Gastroesophageal sphincter (tissue), 4 donors: Measurements from ENCODE around the gene PTPN2. TPM values are rescaled to one million over a fixed set of nuclear protein-coding genes. Genes with fewer than 3 reads are reported as not detected.
"Not testable (repeated sequence)": the region's sequence is repeated elsewhere in the genome, so short reads cannot be mapped to it uniquely, and the experiment has no call there.

Experiments used
- ATAC-seq: fragments of 150-250 bp; one replicate; pipeline ENCODE4 v1.9.1; 2016; ENCODE audit warnings: mild to moderate bottlenecking, moderate library complexity
- H3K27ac ChIP-seq, 4 donors: fragments of 200-600 bp; sonication (generic) in 3 of 4; 1 replicate in 3 of 4; 2 replicates in 1 of 4; pipeline ENCODE4 v1.5.1; 2016 to 2019
- H3K27me3 ChIP-seq: fragments of 200-600 bp; sonication (generic); one replicate; pipeline ENCODE4 v1.5.1; 2019
- H3K36me3 ChIP-seq, 2 donors: fragments of 200-600 bp; sonication (generic); one replicate each; pipeline ENCODE4 v1.5.1; 2019; ENCODE audit warnings: control low read depth in 1 of 2
- H3K4me1 ChIP-seq, 3 donors: fragments of 200-600 bp; sonication (generic); 1 replicate in 2 of 3; 2 replicates in 1 of 3; pipeline ENCODE4 v1.5.1; 2016 to 2019; ENCODE audit warnings: control low read depth in 2 of 3
- H3K4me3 ChIP-seq, 2 donors: fragments of 200-600 bp; sonication (generic); one replicate each; pipeline ENCODE4 v1.5.1; 2019; ENCODE audit warnings: mild to moderate bottlenecking in 1 of 2, moderate library complexity in 1 of 2
- H3K9me3 ChIP-seq, 3 donors: fragments of 200-600 bp; sonication (generic); one replicate each; pipeline ENCODE4 v1.5.1; 2017 to 2019; ENCODE audit warnings: control low read depth in 2 of 3
- CTCF ChIP-seq, 4 experiments: fragments of 200-600 bp in 2 of 4; fragments of 450-650 bp in 2 of 4; sonication (generic) in 1 of 4; IDR thresholded peaks; one replicate each; pipeline ENCODE4 v1.5.1; 2017 to 2019; ENCODE audit warnings: antibody characterized with exemption in 4 of 4, mild to moderate bottlenecking in 2 of 4, moderate library complexity in 2 of 4
- EP300 ChIP-seq: sonication (generic); formaldehyde crosslinking; IDR thresholded peaks from one replicate; pipeline ENCODE4 v1.6.1; 2017; ENCODE audit warnings: antibody characterized with exemption, mild to moderate bottlenecking
- POLR2A ChIP-seq, 2 donors: fragments of 450-650 bp; IDR thresholded peaks; one replicate each; pipeline ENCODE4 v1.6.1; 2017; ENCODE audit warnings: antibody characterized with exemption in 2 of 2, mild to moderate bottlenecking in 2 of 2, moderate library complexity in 1 of 2
- POLR2AphosphoS5 ChIP-seq: sonication (generic); formaldehyde crosslinking; IDR thresholded peaks from one replicate; pipeline ENCODE4 v1.6.1; 2017; ENCODE audit warnings: antibody characterized with exemption
- WGBS, 2 donors: methylation state at CpG; one replicate each; pipeline ENCODE4 v1.1.5; 2018; ENCODE audit warnings: low coverage in 1 of 2; 5-methylcytosine and 5-hydroxymethylcytosine counted together
- total RNA-seq, 4 donors: library from RNA; depleted of rRNA; stranded (reverse); fragments of >200 nt; gene quantifications; one replicate each; pipeline ENCODE4 v1.1.0, GENCODE V29; 2016

The PTPN2 gene
- total RNA-seq, 4 donors from 2014 or later, result 13.0 to 30.6 (median 19.6) TPM

- WGBS, 2 donors, result 66 to 77% methylated on average over 5 to 8 of the region's 8 CpGs
- H3K4me3 ChIP-seq, result no peak overlapping the region
- H3K36me3 ChIP-seq, result no peaks in the 10 kb centered on the region
Observed at GRCh38 chr18:12879840-12880540, 4.0 kb downstream of the PTPN2 start.

GRCh38 chr18:12874992-12875391 lies 9.0 kb downstream of the PTPN2 start:
- H3K4me1 ChIP-seq, result peaks cover 0 to 14% (median 0%) of the 10 kb centered on the region in 3 donors
- 100% methylated on average over 1 of the region's 2 CpGs; no CpG with 5 or more reads in 1 of the 2 donors for WGBS, 2 donors
- not testable (repeated sequence) for H3K27ac ChIP-seq

More at GRCh38 chr18:12879840-12880540, 4.0 kb downstream of the PTPN2 start:
- Histone ChIP-seq H3K9me3 (no peaks in the 10 kb centered on the region), H3K27me3 (no peaks in the 10 kb centered on the region), H3K4me1 (peaks cover 0 to 39% (median 0%) of the 10 kb centered on the region in 3 donors), H3K27ac (peak overlapping the region in 1 of 4 donors; percentile 17)
- no peak for ATAC-seq
- TF ChIP-seq CTCF (IDR thresholded peaks at IDR 0.05) (no peak), POLR2AphosphoS5 (no peak), EP300 (no peak), POLR2A (IDR thresholded peaks at IDR 0.05) (no peak)

GRCh38 chr18:12873961-12874567 lies 10.0 kb downstream of the PTPN2 start:
- not testable (repeated sequence) for H3K4me3 ChIP-seq, H3K27me3 ChIP-seq, ATAC-seq, H3K27ac ChIP-seq, H3K4me1 ChIP-seq, H3K36me3 ChIP-seq, H3K9me3 ChIP-seq
- WGBS, 2 donors, result no CpG with 5 or more reads among the region's 48 CpGs

More at GRCh38 chr18:12874992-12875391, 9.0 kb downstream of the PTPN2 start:
- H3K4me3 ChIP-seq, H3K36me3 ChIP-seq, H3K9me3 ChIP-seq, ATAC-seq, H3K27me3 ChIP-seq: not testable (repeated sequence)

- Histone ChIP-seq H3K9me3 (no peaks in the 10 kb centered on the region), H3K4me1 (no peaks in the 10 kb centered on the region), H3K4me3 (no peak overlapping the region), H3K27me3 (no peaks in the 10 kb centered on the region), H3K27ac (no peak overlapping the region), H3K36me3 (no peaks in the 10 kb centered on the region)
- ATAC-seq, result no peak
- WGBS, 2 donors, result 89 to 96% methylated on average over 4 to 5 of the region's 5 CpGs
- TF ChIP-seq CTCF (IDR thresholded peaks at IDR 0.05), result no peak
- TF ChIP-seq POLR2A (IDR thresholded peaks at IDR 0.05), result no peak
- TF ChIP-seq POLR2AphosphoS5, result no peak
- no peak for TF ChIP-seq EP300
Observed at GRCh38 chr18:12872408-12872807, 11.6 kb downstream of the PTPN2 start.

GRCh38 chr18:12868576-12868975 lies 15.5 kb downstream of the PTPN2 start:
- Histone ChIP-seq H3K4me1 (peaks cover 0 to 8% (median 0%) of the 10 kb centered on the region in 3 donors), H3K27me3 (no peaks in the 10 kb centered on the region), H3K9me3 (no peaks in the 10 kb centered on the region), H3K27ac (no peak overlapping the region), H3K36me3 (no peaks in the 10 kb centered on the region), H3K4me3 (no peak overlapping the region)
- ATAC-seq, result no peak
- 89 to 100% methylated on average over 5 to 8 of the region's 12 CpGs for WGBS, 2 donors
- TF ChIP-seq POLR2A (IDR thresholded peaks at IDR 0.05) (no peak), CTCF (IDR thresholded peaks at IDR 0.05) (no peak), EP300 (no peak), POLR2AphosphoS5 (no peak)
